ENCODE measurements around the gene GPR142.

GRCh38 chr17:74355065-74355464, 12.2 kb upstream of the GPR142 start:
- TF ChIP-seq EP300 (IDR thresholded peaks at IDR 0.05): no peak
- TF ChIP-seq POLR2A (IDR thresholded peaks at IDR 0.05): no peak
- no peak for TF ChIP-seq CTCF (IDR thresholded peaks at IDR 0.05)
